ENCODE measurements around the gene EYA4.

DNA sequence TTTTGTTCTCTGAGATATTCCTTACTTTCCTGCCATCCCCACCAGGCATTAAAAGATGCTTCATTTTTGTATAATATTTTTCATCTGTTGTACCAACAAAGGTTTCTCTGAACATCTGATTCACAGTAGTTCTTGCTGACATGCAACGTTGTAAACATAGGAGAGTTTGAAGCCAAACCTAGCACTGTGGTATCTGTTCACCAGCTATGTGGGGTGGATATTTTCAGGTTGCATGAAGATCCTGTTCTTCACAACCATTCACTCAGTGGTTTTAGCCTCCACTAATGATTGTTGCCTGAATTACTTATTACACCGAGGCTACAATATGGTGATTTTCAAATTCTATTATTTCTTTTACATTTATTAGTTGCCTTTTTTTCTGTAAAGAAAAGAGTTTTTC, 56.5 kb downstream of the EYA4 start:
- TF ChIP-seq SIN3A (IDR thresholded peaks at IDR 0.05; ENCODE audit: borderline replicate concordance, low read depth, low read length) (no peak), CTCF (IDR thresholded peaks at IDR 0.05) (no peak), REST (IDR thresholded peaks at IDR 0.05; ENCODE audit: low read depth, low read length) (no peak), FOXJ3 (CRISPR knock-in tag; IDR thresholded peaks at IDR 0.05) (no peak)
- TF ChIP-seq, protein P1, sequence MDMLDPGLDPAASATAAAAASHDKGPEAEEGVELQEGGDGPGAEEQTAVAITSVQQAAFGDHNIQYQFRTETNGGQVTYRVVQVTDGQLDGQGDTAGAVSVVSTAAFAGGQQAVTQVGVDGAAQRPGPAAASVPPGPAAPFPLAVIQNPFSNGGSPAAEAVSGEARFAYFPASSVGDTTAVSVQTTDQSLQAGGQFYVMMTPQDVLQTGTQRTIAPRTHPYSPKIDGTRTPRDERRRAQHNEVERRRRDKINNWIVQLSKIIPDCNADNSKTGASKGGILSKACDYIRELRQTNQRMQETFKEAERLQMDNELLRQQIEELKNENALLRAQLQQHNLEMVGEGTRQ (IDR thresholded peaks at IDR 0.05; ENCODE audit: borderline replicate concordance, low read depth, low read length): no peak
